Uterus (tissue), 4 donors: ENCODE results near the gene ATF7IP. TPM values are rescaled to one million over a fixed set of nuclear protein-coding genes. Genes with fewer than 3 reads are reported as not detected.
A peak's percentile ranks its signal among the peaks of the same experiment; 100 is the strongest.

Experiments used
- DNase-seq, 2 donors: peaks; one replicate each; pipeline ENCODE4 v3.0.0-alpha.2; 2019 to 2020
- H3K27ac ChIP-seq, 2 donors: fragments of 200-600 bp; sonication (generic); 1 replicate in 1 of 2; 2 replicates in 1 of 2; pipeline ENCODE4 v1.5.1; 2016 to 2018
- H3K27me3 ChIP-seq, 2 donors: fragments of 200-600 bp; sonication (generic); one replicate each; pipeline ENCODE4 v1.5.1; 2018 to 2019; ENCODE audit warnings: control low read depth in 1 of 2
- H3K36me3 ChIP-seq, 2 donors: fragments of 200-600 bp; sonication (generic); one replicate each; pipeline ENCODE4 v1.5.1; 2019; ENCODE audit warnings: control low read depth in 1 of 2
- H3K4me1 ChIP-seq, 2 donors: fragments of 200-600 bp; sonication (generic); one replicate each; pipeline ENCODE4 v1.5.1; 2018 to 2019; ENCODE audit warnings: control low read depth in 1 of 2
- H3K4me3 ChIP-seq, 2 donors: fragments of 200-600 bp; sonication (generic); 1 replicate in 1 of 2; 2 replicates in 1 of 2; pipeline ENCODE4 v1.5.1; 2018 to 2019; ENCODE audit warnings: mild to moderate bottlenecking in 1 of 2
- H3K9me3 ChIP-seq, 2 donors: fragments of 200-600 bp; sonication (generic); one replicate each; pipeline ENCODE4 v1.5.1; 2019; ENCODE audit warnings: control low read depth in 1 of 2
- POLR2A ChIP-seq, 2 donors: fragments of 450-650 bp; IDR thresholded peaks; one replicate each; pipeline ENCODE4 v1.6.1; 2016; ENCODE audit warnings: antibody characterized with exemption in 2 of 2, mild to moderate bottlenecking in 1 of 2, moderate library complexity in 1 of 2
- intact Hi-C: fragments of 100-400 bp; cut with DNase I; formaldehyde crosslinking; loops from one replicate; pipeline ENCODE4 v1.15.1; 2023; ENCODE audit warnings: low total_unique reads
- total RNA-seq, 4 donors: library from RNA; depleted of rRNA in 3 of 4; stranded (reverse); fragments of >200 nt in 3 of 4; gene quantifications; one replicate each; pipeline versions ENCODE4 v1.1.0 to v1.2.4, GENCODE V29; 2014 to 2023
- TF ChIP-seq, protein P1 (sequence below), 4 experiments: fragments of 200-600 bp in 2 of 4; fragments of 450-650 bp in 2 of 4; sonication (generic) in 2 of 4; IDR thresholded peaks; one replicate each; pipeline ENCODE4 v1.5.1; 2016 to 2019; ENCODE audit warnings: antibody characterized with exemption in 4 of 4, mild to moderate bottlenecking in 2 of 4, moderate library complexity in 1 of 4
- donor health status: DM: yes; HTN: yes; CAD: no.

ATF7IP gene
- total RNA-seq, 4 donors from 2014 or later: 39.5 to 102 (median 65.6) TPM

GRCh38 chr12:14443531-14443930 lies 78.0 kb downstream of the ATF7IP start:
- Histone ChIP-seq H3K27me3 (no peaks in the 10 kb centered on the region), H3K9me3 (no peaks in the 10 kb centered on the region), H3K36me3 (no peaks in the 10 kb centered on the region), H3K27ac (peak overlapping the region; percentile 63 to 64), H3K4me1 (peaks cover 0 to 4% of the 10 kb centered on the region in 2 donors), H3K4me3 (no peak overlapping the region)
- DNase-seq: no peak
- TF ChIP-seq, protein P1, sequence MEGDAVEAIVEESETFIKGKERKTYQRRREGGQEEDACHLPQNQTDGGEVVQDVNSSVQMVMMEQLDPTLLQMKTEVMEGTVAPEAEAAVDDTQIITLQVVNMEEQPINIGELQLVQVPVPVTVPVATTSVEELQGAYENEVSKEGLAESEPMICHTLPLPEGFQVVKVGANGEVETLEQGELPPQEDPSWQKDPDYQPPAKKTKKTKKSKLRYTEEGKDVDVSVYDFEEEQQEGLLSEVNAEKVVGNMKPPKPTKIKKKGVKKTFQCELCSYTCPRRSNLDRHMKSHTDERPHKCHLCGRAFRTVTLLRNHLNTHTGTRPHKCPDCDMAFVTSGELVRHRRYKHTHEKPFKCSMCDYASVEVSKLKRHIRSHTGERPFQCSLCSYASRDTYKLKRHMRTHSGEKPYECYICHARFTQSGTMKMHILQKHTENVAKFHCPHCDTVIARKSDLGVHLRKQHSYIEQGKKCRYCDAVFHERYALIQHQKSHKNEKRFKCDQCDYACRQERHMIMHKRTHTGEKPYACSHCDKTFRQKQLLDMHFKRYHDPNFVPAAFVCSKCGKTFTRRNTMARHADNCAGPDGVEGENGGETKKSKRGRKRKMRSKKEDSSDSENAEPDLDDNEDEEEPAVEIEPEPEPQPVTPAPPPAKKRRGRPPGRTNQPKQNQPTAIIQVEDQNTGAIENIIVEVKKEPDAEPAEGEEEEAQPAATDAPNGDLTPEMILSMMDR (IDR thresholded peaks at IDR 0.05): no peak
- no peak for TF ChIP-seq POLR2A (IDR thresholded peaks at IDR 0.05)
- intact Hi-C loops: no loop called here

DNA sequence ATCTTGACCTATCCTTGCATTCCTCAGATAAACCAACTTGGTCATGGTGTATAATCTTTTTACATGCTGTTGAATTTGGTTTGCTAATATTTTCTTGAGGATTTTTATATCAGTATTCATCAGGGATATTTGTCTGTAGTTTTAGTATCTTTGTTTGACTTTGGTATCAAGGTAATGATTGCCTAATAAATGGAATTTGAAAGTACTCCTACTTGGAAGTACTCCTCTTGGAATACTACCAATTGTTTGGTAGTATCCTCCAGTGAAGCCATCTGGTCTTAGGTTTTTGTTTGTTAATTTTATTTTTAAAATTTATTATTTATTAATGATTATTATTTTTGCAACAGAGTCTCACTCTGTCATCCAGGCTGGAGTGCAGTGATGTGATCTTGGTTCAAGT lies 85.0 kb downstream of the ATF7IP start:
- Histone ChIP-seq H3K9me3 (no peaks in the 10 kb centered on the region), H3K27ac (no peak overlapping the region), H3K27me3 (no peaks in the 10 kb centered on the region), H3K4me1 (peaks cover 0 to 6% of the 10 kb centered on the region in 2 donors), H3K4me3 (no peak overlapping the region), H3K36me3 (no peaks in the 10 kb centered on the region)
- no peak for TF ChIP-seq POLR2A (IDR thresholded peaks at IDR 0.05)
- TF ChIP-seq, protein P1 (IDR thresholded peaks at IDR 0.05): no peak
- intact Hi-C loops: no loop called here
- DNase-seq: no peak

GRCh38 chr12:14452336-14452735 lies 86.9 kb downstream of the ATF7IP start:
- no peak for DNase-seq
- no peak overlapping the region for H3K4me3 ChIP-seq
- intact Hi-C loops: no loop called here
- no peak for TF ChIP-seq POLR2A (IDR thresholded peaks at IDR 0.05)
- TF ChIP-seq, protein P1 (IDR thresholded peaks at IDR 0.05): no peak
- H3K4me1 ChIP-seq: peaks cover 0 to 6% of the 10 kb centered on the region in 2 donors
- H3K27me3 ChIP-seq: no peaks in the 10 kb centered on the region
- no peak overlapping the region for H3K27ac ChIP-seq
- no peaks in the 10 kb centered on the region for H3K9me3 ChIP-seq
- H3K36me3 ChIP-seq: no peaks in the 10 kb centered on the region

- no peak for DNase-seq
- intact Hi-C loops: no loop called here
- Histone ChIP-seq H3K36me3 (no peaks in the 10 kb centered on the region), H3K4me3 (no peak overlapping the region), H3K4me1 (peaks cover 0 to 6% of the 10 kb centered on the region in 2 donors), H3K27ac (no peak overlapping the region), H3K27me3 (no peaks in the 10 kb centered on the region), H3K9me3 (no peaks in the 10 kb centered on the region)
- no peak for TF ChIP-seq POLR2A (IDR thresholded peaks at IDR 0.05)
- TF ChIP-seq, protein P1 (IDR thresholded peaks at IDR 0.05): no peak
These were observed 87.4 kb downstream of the ATF7IP start for GRCh38 chr12:14452865-14453264.

DNA sequence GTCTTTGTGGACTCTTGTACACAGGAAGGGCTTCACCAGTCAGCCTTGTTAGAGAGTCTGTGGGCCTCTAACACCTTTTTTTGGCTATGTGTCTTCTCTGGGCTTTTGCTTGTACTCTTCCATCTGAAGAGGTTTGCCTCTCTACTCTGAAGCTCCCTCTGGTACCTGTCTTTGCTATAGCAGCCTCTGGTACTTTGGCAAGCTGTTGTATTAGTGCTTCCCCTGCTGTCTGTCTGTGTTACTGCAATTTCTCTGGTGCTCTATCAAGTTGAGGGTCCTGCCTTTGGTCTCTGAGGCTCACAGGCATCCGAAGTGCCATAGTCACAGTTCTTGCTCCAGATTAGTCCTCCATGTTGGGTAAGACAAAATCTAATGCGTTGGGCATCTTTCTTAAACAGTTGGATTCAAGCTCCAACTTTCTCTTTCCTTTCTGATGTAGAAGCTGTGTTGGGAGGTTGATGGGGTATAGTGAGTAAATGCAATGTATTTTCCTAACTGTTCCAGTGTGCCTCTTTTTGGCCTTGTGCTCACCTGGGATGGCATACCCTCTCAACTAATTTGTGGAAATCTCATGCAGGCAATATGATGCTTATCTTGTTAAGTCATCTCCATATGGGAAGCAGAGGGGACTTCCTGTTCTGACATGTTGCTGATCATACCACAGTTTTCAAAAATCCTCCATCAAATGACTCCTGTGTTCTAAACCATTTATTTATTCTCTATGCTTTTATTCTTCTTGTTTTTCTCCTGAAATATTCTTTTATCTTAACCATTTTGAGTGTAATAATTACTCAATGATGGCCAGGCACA lies 88.8 kb downstream of the ATF7IP start:
- peaks cover 0 to 6% of the 10 kb centered on the region in 2 donors for H3K4me1 ChIP-seq
- no peaks in the 10 kb centered on the region for H3K36me3 ChIP-seq
- H3K9me3 ChIP-seq: no peaks in the 10 kb centered on the region

More for the DNA sequence above, 88.8 kb downstream of the ATF7IP start:
- intact Hi-C loops: no loop called here
- TF ChIP-seq POLR2A (IDR thresholded peaks at IDR 0.05): no peak
- H3K4me3 ChIP-seq: no peak overlapping the region
- H3K27ac ChIP-seq: no peak overlapping the region
- no peak for DNase-seq
- H3K27me3 ChIP-seq: no peaks in the 10 kb centered on the region
